ENCODE results near the gene WNT7A.

DNA sequence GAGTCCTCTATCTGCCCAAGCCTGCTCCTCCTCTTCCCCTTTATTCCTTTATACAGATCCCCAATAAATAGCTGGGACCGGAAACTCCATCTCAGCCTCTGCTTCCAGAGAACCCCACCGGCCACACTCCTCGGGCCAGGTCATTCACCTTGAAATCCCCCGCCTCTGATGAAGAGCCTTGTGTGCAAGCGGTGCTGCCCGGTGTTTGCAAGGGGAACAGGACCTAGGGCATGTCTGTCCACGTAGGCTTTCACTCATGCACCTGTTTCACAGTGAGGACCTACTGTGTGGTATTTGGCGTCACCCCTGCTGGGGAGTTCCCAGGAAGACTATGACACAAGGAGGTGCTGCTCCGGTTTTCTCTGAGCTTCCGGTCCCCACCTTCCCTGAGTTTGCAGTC is 54.0 kb downstream of the WNT7A start:
- no peak for TF ChIP-seq POLR2A (IDR thresholded peaks at IDR 0.05; ENCODE audit: low read depth, low read length)
- no peak for TF ChIP-seq POLR2AphosphoS5 (IDR thresholded peaks at IDR 0.05; ENCODE audit: low read depth, low read length)
- no peak for TF ChIP-seq PAX5 (IDR thresholded peaks at IDR 0.05; ENCODE audit: insufficient read depth, low read length, severe bottlenecking)
- TF ChIP-seq SPI1 (IDR thresholded peaks at IDR 0.05; ENCODE audit: low read depth, low read length) = no peak
